Endothelial cell of umbilical vein (primary cell): ENCODE data around the gene SOX30. TPM values are rescaled to one million over a fixed set of nuclear protein-coding genes. Genes with fewer than 3 reads are reported as not detected.
A peak's percentile ranks its signal among the peaks of the same experiment; 100 is the strongest.

Experiments
- BruUV-seq: library from RNA; stranded (reverse); fragments of 400-500 nt; replicated peaks from 2 replicates; lab custom pipeline; 2021; lab: Mats Ljungman, UMichigan
- CTCF ChIA-PET: fragments of 300-600, 350-600 bp; sonication (Branson Sonifier 250); formaldehyde crosslinking; loops from one replicate; lab custom pipeline; 2021; ENCODE audit warnings: antibody characterized with exemption, inconsistent platforms; lab: Charles Lee
- POLR2A ChIA-PET: fragments of 300-600, 350-600 bp; sonication (Branson Sonifier 250); formaldehyde crosslinking; loops from one replicate; lab custom pipeline; 2021; ENCODE audit warnings: antibody characterized with exemption, inconsistent platforms; lab: Charles Lee
- DNase-seq: peaks from one replicate; pipeline ENCODE4 v3.0.0-alpha.2; 2011; ENCODE audit warnings: low read depth, low spot score
- FAIRE-seq: peaks from 2 replicates; lab custom pipeline; 2011; peaks lifted over from hg19 to GRCh38; lab: Jason Lieb, UNC
- H2AFZ ChIP-seq: 2 replicates; pipeline ENCODE4 v1.6.0; 2012; ENCODE audit warnings: low read depth, low read length, control low read depth, inconsistent platforms
- H3K27ac ChIP-seq: 2 replicates; pipeline ENCODE4 v1.5.1; 2011; ENCODE audit warnings: low read depth, mild to moderate bottlenecking, control low read depth, low read length, moderate library complexity; ENCODE audit not compliant: insufficient read depth
- H3K27me3 ChIP-seq, 2 experiments: 2 replicates each; pipeline versions ENCODE4 v1.6.0 to v1.6.1; 2011; ENCODE audit warnings: low read length in 2 of 2, mixed read lengths in 1 of 2; ENCODE audit not compliant: control insufficient read depth in 2 of 2, insufficient read depth in 2 of 2
- H3K36me3 ChIP-seq, 2 experiments: 2 replicates in 1 of 2; 3 replicates in 1 of 2; pipeline ENCODE4 v1.5.1; 2011; ENCODE audit warnings: low read length in 2 of 2, mild to moderate bottlenecking in 1 of 2, moderate library complexity in 1 of 2; ENCODE audit not compliant: control insufficient read depth in 2 of 2, insufficient read depth in 2 of 2; ENCODE audit errors: extremely low read depth in 1 of 2
- H3K4me1 ChIP-seq: 3 replicates; pipeline ENCODE4 v1.5.1; 2011; ENCODE audit warnings: mild to moderate bottlenecking, low read length; ENCODE audit not compliant: control insufficient read depth, insufficient read depth; ENCODE audit errors: extremely low read depth
- H3K4me2 ChIP-seq: 2 replicates; pipeline ENCODE4 v1.6.1; 2011; ENCODE audit warnings: low read length, control low read depth, mixed read lengths; ENCODE audit not compliant: insufficient read depth
- H3K4me3 ChIP-seq, 3 experiments: fragments of 200-600 bp in 1 of 3; sonication (generic), shearing (Covaris generic) in 1 of 3; replicated peaks in 1 of 3; 2 replicates each; pipeline ENCODE4 v1.5.1; 2011 to 2016; ENCODE audit warnings: control low read depth in 3 of 3, low read length in 3 of 3, mild to moderate bottlenecking in 2 of 3, inconsistent platforms in 1 of 3, low read depth in 1 of 3, moderate library complexity in 1 of 3; ENCODE audit not compliant: insufficient read depth in 1 of 3
- H3K79me2 ChIP-seq: 2 replicates; pipeline ENCODE4 v1.6.0; 2012; ENCODE audit warnings: low read length, inconsistent platforms; ENCODE audit not compliant: control insufficient read depth, insufficient read depth
- H3K9ac ChIP-seq: replicated peaks from 2 replicates; pipeline ENCODE3; 2011; ENCODE audit warnings: low read length, control low read depth; ENCODE audit not compliant: insufficient read depth; ENCODE audit errors: extremely low read depth
- H3K9me1 ChIP-seq: replicated peaks from 3 replicates; pipeline ENCODE4 v1.6.0; 2011; ENCODE audit warnings: mild to moderate bottlenecking, low read length; ENCODE audit not compliant: control insufficient read depth, insufficient read depth; ENCODE audit errors: extremely low read depth
- H3K9me3 ChIP-seq: replicated peaks from 2 replicates; pipeline ENCODE4 v1.5.1; 2012; ENCODE audit warnings: low read length, inconsistent platforms; ENCODE audit not compliant: control insufficient read depth, insufficient read depth
- H4K20me1 ChIP-seq: replicated peaks from 2 replicates; pipeline ENCODE3; 2011; ENCODE audit warnings: mild to moderate bottlenecking, low read length; ENCODE audit not compliant: control insufficient read depth, insufficient read depth; ENCODE audit errors: extremely low read depth
- CTCF ChIP-seq, 2 donors: IDR thresholded peaks; 1 replicate in 1 of 2; 2 replicates in 1 of 2; pipeline ENCODE4 v1.5.1; 2011; ENCODE audit warnings: low read length in 2 of 2, mild to moderate bottlenecking in 2 of 2, moderate library complexity in 2 of 2, control low read depth in 1 of 2, inconsistent platforms in 1 of 2, low read depth in 1 of 2; ENCODE audit not compliant: insufficient read depth in 1 of 2; ENCODE audit errors: extremely low read depth in 1 of 2
- EZH2 ChIP-seq: IDR thresholded peaks from 2 replicates; pipeline ENCODE4 v1.6.1; 2012; ENCODE audit warnings: borderline replicate concordance, low read depth, mild to moderate bottlenecking, moderate library complexity, low read length, inconsistent platforms; ENCODE audit not compliant: severe bottlenecking
- FOS ChIP-seq: IDR thresholded peaks from 2 replicates; pipeline ENCODE4 v1.6.1; 2011; ENCODE audit warnings: mild to moderate bottlenecking, low read length, moderate library complexity, borderline replicate concordance; ENCODE audit not compliant: insufficient read depth
- GATA2 ChIP-seq: IDR thresholded peaks from 2 replicates; pipeline ENCODE4 v1.7.0; 2011; ENCODE audit warnings: low read depth, mild to moderate bottlenecking, moderate library complexity, mixed read lengths, low read length; ENCODE audit not compliant: insufficient read length, insufficient read depth
- MAX ChIP-seq: IDR thresholded peaks from 2 replicates; pipeline ENCODE4 v1.6.1; 2011; ENCODE audit not compliant: insufficient read depth, insufficient read length
- MYC ChIP-seq: IDR thresholded peaks from one replicate; pipeline ENCODE4 v1.6.1; 2011; ENCODE audit warnings: mild to moderate bottlenecking, low read depth, low read length
- POLR2A ChIP-seq: IDR thresholded peaks from 2 replicates; pipeline ENCODE4 v1.6.1; 2012; ENCODE audit warnings: low read depth, mild to moderate bottlenecking, control low read depth, low read length
- POLR2AphosphoS5 ChIP-seq: IDR thresholded peaks from 2 replicates; pipeline ENCODE4 v1.6.1; 2012; ENCODE audit warnings: low read depth, mild to moderate bottlenecking, control low read depth, low read length, moderate library complexity; ENCODE audit not compliant: insufficient read depth
- dilution Hi-C: fragments of 300-500 bp; cut with MboI; formaldehyde crosslinking; loops from one replicate; pipeline ENCODE4 v1.15.0; 2019; ENCODE audit warnings: low sequenced_read_pairs; ENCODE audit not compliant: extremely low pct_ligation_motif_present
- intact Hi-C: fragments of 100-400 bp; cut with micrococcal nuclease; formaldehyde crosslinking; loops from one replicate; pipeline ENCODE4 v1.10.0; 2022
- polyA plus RNA-seq, 4 experiments: library from polyadenylated mRNA; depleted of rRNA in 3 of 4; stranded (reverse) in 3 of 4; unstranded in 1 of 4; fragments of >200 nt; gene quantifications; 2 replicates each; pipeline versions ENCODE4 v1.2.1 to v1.2.3, GENCODE V29; 2011 to 2012; ENCODE audit warnings: missing spikeins in 1 of 4
- total RNA-seq: library from RNA; stranded (reverse); gene quantifications from 2 replicates; pipeline ENCODE4 v1.2.3, GENCODE V29; 2021

Gene SOX30
- total and polyA plus RNA-seq, 2 donors (not counting 3 experiments of a cell fraction or from before 2014, with no cell fraction given) = not detected

DNA sequence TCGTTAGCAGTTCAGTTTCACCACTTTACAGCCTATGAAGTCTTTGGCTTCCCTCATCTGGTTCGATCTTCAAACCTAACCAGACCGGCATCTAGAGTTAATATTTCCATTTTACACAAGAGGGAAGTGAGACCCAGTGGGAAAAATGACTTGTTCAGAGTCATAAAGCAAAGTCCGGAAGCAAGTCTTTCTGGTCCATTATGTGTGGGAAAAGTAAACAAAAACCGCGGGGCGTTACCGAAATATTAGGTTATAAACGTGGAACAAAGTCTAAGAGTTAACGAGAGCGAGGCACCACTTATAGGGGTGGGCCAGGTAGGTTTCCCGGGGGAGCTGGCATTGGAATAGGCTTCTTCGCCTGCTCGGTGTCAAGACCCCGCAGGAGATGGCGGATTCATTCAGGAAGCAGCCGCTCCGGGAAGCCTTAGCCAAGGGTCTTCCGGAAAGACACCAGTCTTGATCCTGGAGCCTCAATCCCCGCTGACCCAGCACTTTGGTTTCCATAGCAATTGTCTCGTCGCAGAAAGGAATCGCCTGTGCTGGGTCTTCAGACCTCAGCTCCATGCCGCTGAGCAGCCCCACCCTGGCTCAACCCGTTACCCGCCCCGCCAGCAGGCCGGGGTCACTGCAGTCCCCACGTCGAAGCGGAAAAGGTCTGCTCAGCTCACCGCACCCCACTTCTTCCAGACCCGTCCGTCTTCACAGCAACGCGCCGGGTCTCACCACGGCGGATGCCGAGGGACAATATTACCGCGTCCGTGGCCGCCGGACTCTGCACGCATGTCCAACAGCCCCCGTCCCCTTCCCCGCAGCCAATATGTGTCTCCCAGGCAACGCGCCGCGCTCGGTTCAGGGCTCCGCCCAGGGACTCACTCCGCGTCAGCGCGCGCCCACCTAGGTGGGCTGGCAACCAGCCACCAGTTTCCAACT is 18.7 kb upstream of the SOX30 start, which contains the start of gene C5orf52:
Gene C5orf52, plus strand, starts transcription at position 872 of the 930 bp plus-strand sequence. CDS start 82 bp downstream, outside the sequence.
- no peak within 1 kb of the TSS for H3K27ac ChIP-seq
- no TSS peak for BruUV-seq
- peaks cover 7% of the 10 kb centered on the region in 2 experiments for H3K27me3 ChIP-seq
- TF ChIP-seq CTCF (IDR thresholded peaks at IDR 0.05; ENCODE audit: extremely low read depth in 1 of 2, insufficient read depth in 1 of 2, low read depth in 1 of 2, low read length in 2 of 2) (no peak), FOS (no peak), GATA2 (no peak), POLR2AphosphoS5 (no peak), MYC (no peak), POLR2A (no peak), EZH2 (peak; percentile 58), MAX (no peak)
- no peaks in the 10 kb centered on the region for H3K9me3 ChIP-seq
- H3K9ac ChIP-seq = no peak within 1 kb of the TSS
- CTCF ChIA-PET = interaction anchor here (1.3 kb wide), 1 partner anchor 9 kb away, joined by 3 read pairs; no protein-coding TSS in a partner anchor
- H3K4me3 ChIP-seq = peak within 1 kb of the TSS; percentile 41 to 63 (median 47)
- peaks cover 13% of the 10 kb centered on the region for H3K4me1 ChIP-seq
- DNase-seq = peak; percentile 54
- intact Hi-C loops (loop anchor here (1.0 to 5.0 kb wide), 3 partner anchors 47 to 159 kb away; partner anchors contain the start of gene LSM11), dilution Hi-C loops (no loop called here)
- H4K20me1 ChIP-seq = no peaks in the 10 kb centered on the region
- peak within 1 kb of the TSS; percentile 86 for H3K4me2 ChIP-seq
- FAIRE-seq = peak; percentile 81
- H3K36me3 ChIP-seq = no peaks in the 10 kb centered on the region
- POLR2A ChIA-PET = no interaction called here
- peak within 1 kb of the TSS; percentile 99 for H2AFZ ChIP-seq
- no peaks in the 10 kb centered on the region for H3K9me1 ChIP-seq
- H3K79me2 ChIP-seq = no peaks in the 10 kb centered on the region
